Pancreas (tissue), 10 donors: Measurements from ENCODE around the gene GCNT2. TPM values are rescaled to one million over a fixed set of nuclear protein-coding genes. Genes with fewer than 3 reads are reported as not detected.
"Not testable (repeated sequence)": the region's sequence is repeated elsewhere in the genome, so short reads cannot be mapped to it uniquely, and the experiment has no call there.

Experiments
- ATAC-seq, 4 donors: fragments of 200-7000 bp; cut with Tn5 transposase; one replicate each; pipeline versions ENCODE4 v1.8.0 to v1.9.1; 2020; ENCODE audit warnings: mild to moderate bottlenecking in 4 of 4, moderate library complexity in 4 of 4
- DNase-seq, 6 donors: peaks; one replicate each; pipeline ENCODE4 v3.0.0-alpha.2; 2020
- FAIRE-seq: peaks from 2 replicates; lab custom pipeline; 2012; peaks lifted over from hg19 to GRCh38; lab: Jason Lieb, UNC
- H3K27ac ChIP-seq, 4 donors: fragments of 200-600 bp; sonication (generic); 1 replicate in 3 of 4; 2 replicates in 1 of 4; pipeline versions ENCODE4 v1.5.0 to v1.8.0; 2020
- H3K27me3 ChIP-seq, 4 donors: fragments of 200-600 bp; one replicate each; pipeline ENCODE4 v1.8.0; 2021
- H3K36me3 ChIP-seq, 3 donors: fragments of 200-600 bp; sonication (generic) in 1 of 3; one replicate each; pipeline versions ENCODE4 v1.5.0 to v1.8.0; 2020 to 2021
- H3K4me1 ChIP-seq, 3 donors: fragments of 200-600 bp; one replicate each; pipeline ENCODE4 v1.8.0; 2021
- H3K4me3 ChIP-seq, 4 donors: fragments of 200-600 bp; sonication (generic) in 2 of 4; one replicate each; pipeline versions ENCODE4 v1.5.0 to v1.8.0; 2020 to 2021
- H3K9me3 ChIP-seq, 4 donors: fragments of 200-600 bp; one replicate each; pipeline ENCODE4 v1.8.0; 2021
- CTCF ChIP-seq, 4 donors: fragments of 200-600 bp; sonication (generic) in 3 of 4; IDR thresholded peaks; one replicate each; pipeline versions ENCODE4 v1.5.0 to v1.8.0; 2021; ENCODE audit warnings: antibody characterized with exemption in 4 of 4
- WGBS, 2 donors: extraction: QIAGEN DNeasy Blood & Tissue Kit; methylation state at CpG; one replicate each; pipeline ENCODE4 v1.1.7; 2013; 5-methylcytosine and 5-hydroxymethylcytosine counted together
- intact Hi-C, 3 donors: fragments of 100-400 bp; cut with DNase I; formaldehyde crosslinking; loops; one replicate each; pipeline versions ENCODE4 v1.11.1 to v1.14.2; 2022
- polyA plus RNA-seq, 2 donors: library from polyadenylated mRNA; stranded (reverse); fragments of 200-250 nt; gene quantifications; one replicate each; pipeline ENCODE4 v1.2.3, GENCODE V29; 2013
- total RNA-seq, 6 donors: library from RNA; stranded (reverse); fragmentation: NEBNext Ultra II Directional in 4 of 6; extraction: Animal tissue kit (Norgen Biotek cat#: 25700) in 4 of 6; gene quantifications; one replicate each; pipeline versions ENCODE4 v1.2.1 to v1.2.4, GENCODE V29; 2021 to 2023
- donor health status: healthy with polysubstance abuse.
- donor health status: DM: no; HTN: no; CAD: no; lungs with moderate emphysema.
- donor health status: DM: no; HTN: no; CAD: no.
- donor health status: control.
- donor health status: control.
- donor health status: Bipolar disorder and iron deficiency.
- donor health status: DM: yes; HTN: yes; CAD: no.
- donor health status: DM: no; HTN: no; CAD: no.
- donor health status: DM: no; HTN: no; CAD: no.
- donor health status: DM: yes; HTN: yes; CAD: no.

GCNT2 gene
- total and polyA plus RNA-seq, 8 donors: 0.91 to 8.3 (median 2.2) TPM

- Histone ChIP-seq H3K4me3 (no peak overlapping the region), H3K36me3 (no peaks in the 10 kb centered on the region), H3K27me3 (no peaks in the 10 kb centered on the region), H3K9me3 (no peaks in the 10 kb centered on the region), H3K27ac (no peak overlapping the region), H3K4me1 (no peaks in the 10 kb centered on the region)
- intact Hi-C loops: no loop called here
- ATAC-seq (no peak), DNase-seq (peak in 2 of 6 donors; percentile 49 to 57), FAIRE-seq (no peak)
- WGBS, 2 donors: 86 to 88% methylated on average over 44 of the region's 44 CpGs
- no peak for TF ChIP-seq CTCF (IDR thresholded peaks at IDR 0.05)
These were observed 33.4 kb upstream of the GCNT2 start for GRCh38 chr6:10487668-10488327.

DNA sequence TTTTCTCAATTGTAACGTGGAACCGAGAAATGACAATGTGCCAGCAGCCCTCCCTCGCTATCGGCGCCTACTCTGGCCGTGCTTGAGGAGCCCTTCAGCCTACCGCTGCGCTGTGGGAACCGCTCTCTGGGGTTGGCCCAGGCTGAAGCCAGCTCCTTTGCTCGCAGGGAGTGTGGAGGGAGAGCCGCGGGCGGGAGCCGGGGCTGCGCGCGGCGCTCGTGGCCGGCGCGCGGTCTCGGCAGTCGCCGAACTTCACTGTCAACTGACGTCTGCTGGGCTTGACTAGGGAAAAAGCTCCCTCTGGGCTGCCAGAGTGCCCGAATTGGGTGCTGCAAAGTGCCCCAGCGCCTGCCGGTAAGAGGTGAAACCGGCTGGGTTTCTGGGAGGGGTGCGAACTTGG, 29.7 kb upstream of the GCNT2 start:
- DNase-seq (no peak), ATAC-seq (no peak), FAIRE-seq (no peak)
- Histone ChIP-seq H3K36me3 (no peaks in the 10 kb centered on the region), H3K4me3 (no peak overlapping the region), H3K4me1 (no peaks in the 10 kb centered on the region), H3K9me3 (no peaks in the 10 kb centered on the region), H3K27me3 (no peaks in the 10 kb centered on the region), H3K27ac (no peak overlapping the region)
- no peak for TF ChIP-seq CTCF (IDR thresholded peaks at IDR 0.05)
- 95 to 97% methylated on average over 32 of the region's 32 CpGs for WGBS, 2 donors
- intact Hi-C loops: no loop called here

DNA sequence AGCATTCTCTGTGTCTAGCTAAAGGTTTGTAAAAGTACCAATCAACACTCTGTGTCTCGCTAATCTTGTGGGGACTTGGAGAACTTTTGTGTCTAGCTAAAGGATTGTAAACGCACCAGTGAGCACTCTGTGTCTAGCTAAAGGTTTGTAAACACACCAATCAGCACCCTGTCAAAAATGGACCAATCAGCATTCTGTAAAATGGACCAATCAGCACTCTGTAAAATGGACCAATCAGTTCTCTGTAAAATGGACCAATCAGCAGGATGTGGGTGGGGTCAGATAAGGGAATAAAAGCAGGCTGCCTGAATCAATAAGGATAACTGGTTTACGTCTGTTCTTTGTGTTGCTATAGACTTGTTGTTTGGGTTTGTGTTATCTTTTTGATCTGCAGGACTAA, 29.2 kb upstream of the GCNT2 start:
- H3K27ac ChIP-seq, H3K4me1 ChIP-seq, FAIRE-seq, H3K9me3 ChIP-seq, DNase-seq, intact Hi-C loops, H3K27me3 ChIP-seq, ATAC-seq, H3K36me3 ChIP-seq, H3K4me3 ChIP-seq: not testable (repeated sequence)
- 78 to 86% methylated on average over 3 of the region's 3 CpGs for WGBS, 2 donors

- no peaks in the 10 kb centered on the region for H3K9me3 ChIP-seq
- DNase-seq: no peak
- H3K4me1 ChIP-seq: no peaks in the 10 kb centered on the region
- intact Hi-C loops: no loop called here
- no peaks in the 10 kb centered on the region for H3K27me3 ChIP-seq
- no peak for ATAC-seq
- H3K27ac ChIP-seq: no peak overlapping the region
- no peak overlapping the region for H3K4me3 ChIP-seq
- no peak for FAIRE-seq
- no peaks in the 10 kb centered on the region for H3K36me3 ChIP-seq
- 73 to 82% methylated on average over 14 of the region's 14 CpGs for WGBS, 2 donors
- no peak for TF ChIP-seq CTCF (IDR thresholded peaks at IDR 0.05)
These were observed 26.1 kb upstream of the GCNT2 start for GRCh38 chr6:10495029-10495428.

- Histone ChIP-seq H3K9me3 (no peaks in the 10 kb centered on the region), H3K4me1 (peaks cover 0 to 19% (median 11%) of the 10 kb centered on the region in 3 donors), H3K36me3 (no peaks in the 10 kb centered on the region), H3K4me3 (no peak overlapping the region), H3K27ac (no peak overlapping the region), H3K27me3 (no peaks in the 10 kb centered on the region)
- TF ChIP-seq CTCF (IDR thresholded peaks at IDR 0.05): no peak
- FAIRE-seq (no peak), DNase-seq (no peak), ATAC-seq (no peak)
- intact Hi-C loops: no loop called here
- 84% methylated on average over 6 of the region's 6 CpGs for WGBS, 2 donors
These were observed 15.6 kb upstream of the GCNT2 start for GRCh38 chr6:10505529-10505928.
